SK-N-SH (cell line): ENCODE measurements around the gene DPP10. TPM values are rescaled to one million over a fixed set of nuclear protein-coding genes. Genes with fewer than 3 reads are reported as not detected.

ENCODE experiments used
- CTCF ChIA-PET: fragments of 300-600, 350-600 bp; formaldehyde crosslinking; extraction: SDS; loops from one replicate; lab custom pipeline; 2021; lab: Yijun Ruan, JAX
- POLR2A ChIA-PET: fragments of 350-600 bp; sonication (Branson Sonifier 250); formaldehyde crosslinking; extraction: SDS; loops from one replicate; lab custom pipeline; 2020; ENCODE audit warnings: antibody characterized with exemption, inconsistent platforms; lab: Yijun Ruan, JAX
- DNase-seq: peaks from one replicate; pipeline ENCODE4 v3.0.0; 2012
- H2AFZ ChIP-seq: fragments of 200-600 bp; sonication (generic); 2 replicates; pipeline ENCODE4 v1.8.1; 2016; ENCODE audit warnings: antibody characterized with exemption, mild to moderate bottlenecking, low read depth
- H3F3A ChIP-seq: fragments of 200-600 bp; sonication (generic); replicated peaks from 2 replicates; pipeline ENCODE3; 2016; ENCODE audit warnings: antibody characterized with exemption, mild to moderate bottlenecking; ENCODE audit not compliant: insufficient read depth
- H3K27ac ChIP-seq, 2 experiments: fragments of 200-500 bp in 1 of 2; fragments of 200-600 bp in 1 of 2; sonication (Bioruptor generic) in 1 of 2; sonication (generic), shearing (Covaris generic) in 1 of 2; 2 replicates each; pipeline versions ENCODE4 v1.5.1 to v1.6.1; 2014 to 2016; ENCODE audit warnings: low read depth in 2 of 2, inconsistent platforms in 1 of 2, low read length in 1 of 2, mild to moderate bottlenecking in 1 of 2, mixed read lengths in 1 of 2
- H3K27me3 ChIP-seq: fragments of 200-600 bp; sonication (generic), shearing (Covaris generic); 2 replicates; pipeline ENCODE4 v1.6.1; 2016; ENCODE audit warnings: mixed run types; ENCODE audit not compliant: insufficient read depth
- H3K36me3 ChIP-seq, 2 experiments: fragments of 200-500 bp in 1 of 2; fragments of 200-600 bp in 1 of 2; sonication (Bioruptor generic) in 1 of 2; sonication (generic) in 1 of 2; replicated peaks in 1 of 2; 2 replicates each; pipeline versions ENCODE3 to v1.5.1; 2014 to 2016; ENCODE audit warnings: low read length in 1 of 2, mild to moderate bottlenecking in 1 of 2; ENCODE audit not compliant: insufficient read depth in 2 of 2, control insufficient read depth in 1 of 2
- H3K4me1 ChIP-seq, 2 experiments: fragments of 200-500 bp in 1 of 2; fragments of 200-600 bp in 1 of 2; sonication (Bioruptor generic) in 1 of 2; sonication (generic), shearing (Covaris generic) in 1 of 2; 2 replicates each; pipeline versions ENCODE4 v1.5.1 to v1.6.1; 2014 to 2016; ENCODE audit warnings: low read depth in 1 of 2, low read length in 1 of 2, mixed run types in 1 of 2; ENCODE audit not compliant: insufficient read depth in 2 of 2, control insufficient read depth in 1 of 2
- H3K4me2 ChIP-seq: fragments of 200-600 bp; sonication (generic), shearing (Covaris generic); 2 replicates; pipeline ENCODE4 v1.6.1; 2017; ENCODE audit warnings: mixed run types
- H3K4me3 ChIP-seq, 2 experiments: fragments of 200-500 bp in 1 of 2; fragments of 200-600 bp in 1 of 2; sonication (Bioruptor generic) in 1 of 2; sonication (generic), shearing (Covaris generic) in 1 of 2; 2 replicates each; pipeline versions ENCODE4 v1.5.1 to v1.8.1; 2014 to 2016; ENCODE audit warnings: low read depth in 2 of 2, inconsistent platforms in 1 of 2, low read length in 1 of 2, mild to moderate bottlenecking in 1 of 2, mixed read lengths in 1 of 2, moderate library complexity in 1 of 2
- H3K79me2 ChIP-seq: fragments of 200-600 bp; sonication (generic); 2 replicates; pipeline ENCODE4 v1.8.1; 2017; ENCODE audit warnings: mild to moderate bottlenecking; ENCODE audit not compliant: insufficient read depth
- H3K9ac ChIP-seq: fragments of 200-600 bp; sonication (generic); 2 replicates; pipeline ENCODE4 v1.6.1; 2017; ENCODE audit warnings: mixed run types
- H3K9me2 ChIP-seq: fragments of 200-600 bp; sonication (generic); 2 replicates; pipeline ENCODE4 v1.6.1; 2017; ENCODE audit warnings: mixed run types
- H3K9me3 ChIP-seq: fragments of 200-600 bp; sonication (generic); 2 replicates; pipeline ENCODE4 v1.6.1; 2017; ENCODE audit warnings: mixed run types, mild to moderate bottlenecking, moderate library complexity
- H4K20me1 ChIP-seq: fragments of 200-600 bp; sonication (generic); 2 replicates; pipeline ENCODE4 v1.6.1; 2017; ENCODE audit warnings: mild to moderate bottlenecking, mixed run types; ENCODE audit not compliant: insufficient read depth
- CTCF ChIP-seq: fragments of 200-600 bp; sonication (generic); IDR thresholded peaks from 2 replicates; pipeline ENCODE4 v1.6.1; 2017; ENCODE audit warnings: antibody characterized with exemption, mild to moderate bottlenecking, moderate library complexity
- EZH2phosphoT487 ChIP-seq: fragments of 200-600 bp; sonication (generic); IDR thresholded peaks from 2 replicates; pipeline ENCODE4 v1.6.1; 2017; ENCODE audit warnings: low read depth, mixed run types, mild to moderate bottlenecking, antibody characterized with exemption, moderate library complexity, borderline replicate concordance
- FOXJ3 ChIP-seq: sonication (generic); formaldehyde crosslinking; IDR thresholded peaks from 2 replicates; pipeline ENCODE4 v1.5.1; 2020; ENCODE audit warnings: mild to moderate bottlenecking, missing genetic modification reagents
- GATA2 ChIP-seq: sonication (generic); formaldehyde crosslinking; IDR thresholded peaks from 2 replicates; pipeline ENCODE4 v1.5.0; 2020; ENCODE audit warnings: mild to moderate bottlenecking, missing genetic modification reagents
- MAX ChIP-seq: IDR thresholded peaks from 2 replicates; pipeline ENCODE4 v1.4.0; 2012; ENCODE audit warnings: low read depth
- MEF2A ChIP-seq: IDR thresholded peaks from 2 replicates; pipeline ENCODE4 v1.4.0; 2012; ENCODE audit warnings: low read depth, borderline replicate concordance
- NFIC ChIP-seq: IDR thresholded peaks from 2 replicates; pipeline ENCODE4 v1.4.0; 2012; ENCODE audit warnings: borderline replicate concordance
- RCOR1 ChIP-seq: fragments of 150-350 bp; IDR thresholded peaks from 2 replicates; pipeline ENCODE4 v1.6.1; 2017; ENCODE audit warnings: antibody characterized with exemption, low read length
- REST ChIP-seq: IDR thresholded peaks from 2 replicates; pipeline ENCODE4 v1.6.1; 2012; ENCODE audit warnings: mild to moderate bottlenecking, low read depth, low read length, moderate library complexity
- SIN3A ChIP-seq: IDR thresholded peaks from 2 replicates; pipeline ENCODE4 v1.6.1; 2012; ENCODE audit warnings: low read depth, mild to moderate bottlenecking, low read length, moderate library complexity, borderline replicate concordance
- TAF1 ChIP-seq: IDR thresholded peaks from 2 replicates; pipeline ENCODE4 v1.6.1; 2012; ENCODE audit warnings: low read depth, mild to moderate bottlenecking, low read length, moderate library complexity, borderline replicate concordance
- USF1 ChIP-seq: IDR thresholded peaks from 2 replicates; pipeline ENCODE4 v1.4.0; 2012; ENCODE audit warnings: low read depth, borderline replicate concordance
- YY1 ChIP-seq: IDR thresholded peaks from 2 replicates; pipeline ENCODE4 v1.4.0; 2012; ENCODE audit warnings: low read depth, mild to moderate bottlenecking
- WGBS: methylation state at CpG from one replicate; pipeline ENCODE4 v1.1.6; 2017; ENCODE audit warnings: low lambda C conversion rate; 5-methylcytosine and 5-hydroxymethylcytosine counted together
- polyA plus RNA-seq, 3 experiments: library from polyadenylated mRNA; depleted of rRNA; stranded (reverse); fragments of >200 nt; gene quantifications; 2 replicates each; pipeline ENCODE4 v1.2.3, GENCODE V29; 2012
- TF ChIP-seq, protein P1 (sequence below): fragments of 150-350 bp; IDR thresholded peaks from 2 replicates; pipeline ENCODE4 v1.6.1; 2017; ENCODE audit warnings: antibody characterized with exemption, low read length, low read depth, borderline replicate concordance
- TF ChIP-seq, protein P2 (sequence below): fragments of 150-350 bp; IDR thresholded peaks from 2 replicates; pipeline ENCODE4 v1.6.1; 2016; ENCODE audit warnings: mild to moderate bottlenecking, low read depth, low read length

DPP10 gene
- polyA plus RNA-seq, 1 of the 3 experiments (the other 2 are of a cell fraction): not detected

DNA sequence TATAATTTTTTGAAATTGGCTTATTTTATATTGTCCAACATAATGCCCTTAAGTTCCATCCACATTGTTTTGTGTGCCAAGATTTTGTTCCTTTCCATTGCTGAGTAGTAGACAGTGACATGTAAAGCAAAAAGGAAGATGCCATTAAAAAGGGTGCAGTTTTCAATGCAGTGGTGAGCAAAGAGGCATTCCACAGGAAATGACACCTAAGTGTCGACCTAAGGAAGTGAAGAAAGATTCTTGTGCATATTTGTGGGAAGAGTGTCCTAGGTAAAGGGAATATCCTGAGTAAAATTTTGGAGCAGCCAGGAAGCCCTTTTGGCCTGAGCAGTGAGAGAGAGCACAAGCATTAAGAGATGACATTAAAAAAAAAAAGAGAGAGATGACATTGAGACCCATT is 1099.9 kb downstream of the DPP10 start:
- Histone ChIP-seq H3K79me2 (no peaks in the 10 kb centered on the region), H3K4me3 (no peak overlapping the region), H3K36me3 (no peaks in the 10 kb centered on the region), H3K9me3 (no peaks in the 10 kb centered on the region), H3F3A (no peaks in the 10 kb centered on the region), H4K20me1 (no peaks in the 10 kb centered on the region), H3K9me2 (no peaks in the 10 kb centered on the region), H3K9ac (no peak overlapping the region), H3K4me2 (no peak overlapping the region), H2AFZ (no peak overlapping the region), H3K4me1 (no peaks in the 10 kb centered on the region), H3K27me3 (no peaks in the 10 kb centered on the region), H3K27ac (no peak overlapping the region)
- ChIA-PET POLR2A (no interaction called here), CTCF (no interaction called here)
- no peak for DNase-seq
- WGBS: 17% methylated on average over 1 of the region's 1 CpG
- TF ChIP-seq SIN3A (no peak), GATA2 (CRISPR knock-in tag) (no peak), CTCF (no peak), NFIC (no peak), REST (no peak), RCOR1 (no peak), FOXJ3 (CRISPR knock-in tag) (no peak), TAF1 (no peak), USF1 (no peak)
- TF ChIP-seq, protein P1, sequence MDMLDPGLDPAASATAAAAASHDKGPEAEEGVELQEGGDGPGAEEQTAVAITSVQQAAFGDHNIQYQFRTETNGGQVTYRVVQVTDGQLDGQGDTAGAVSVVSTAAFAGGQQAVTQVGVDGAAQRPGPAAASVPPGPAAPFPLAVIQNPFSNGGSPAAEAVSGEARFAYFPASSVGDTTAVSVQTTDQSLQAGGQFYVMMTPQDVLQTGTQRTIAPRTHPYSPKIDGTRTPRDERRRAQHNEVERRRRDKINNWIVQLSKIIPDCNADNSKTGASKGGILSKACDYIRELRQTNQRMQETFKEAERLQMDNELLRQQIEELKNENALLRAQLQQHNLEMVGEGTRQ: no peak

DNA sequence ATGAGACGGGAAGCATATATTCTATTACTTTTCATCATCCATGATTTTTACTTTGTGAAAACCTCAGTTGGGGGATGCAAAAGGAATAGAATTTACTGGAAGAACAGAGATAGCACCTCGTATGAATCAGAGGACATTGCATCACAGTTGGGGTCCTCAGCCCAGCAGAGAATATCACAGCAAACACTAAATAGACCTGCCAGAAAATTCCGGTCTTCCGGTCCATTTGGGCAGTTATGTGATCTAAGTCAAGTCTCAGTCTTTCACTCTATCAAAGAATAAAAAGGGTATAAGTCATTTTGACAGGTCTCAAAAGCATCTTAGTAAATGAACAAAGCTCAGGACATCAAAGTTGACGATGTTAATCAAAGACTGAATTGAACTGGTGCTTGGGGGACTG is 1100.6 kb downstream of the DPP10 start:
- 40% methylated on average over 5 of the region's 5 CpGs for WGBS
- POLR2A ChIA-PET: no interaction called here
- H3K4me3 ChIP-seq: no peak overlapping the region

More for the DNA sequence above, 1100.6 kb downstream of the DPP10 start:
- no peak overlapping the region for H3K9ac ChIP-seq
- no peak overlapping the region for H3K4me2 ChIP-seq
- no peak overlapping the region for H3K27ac ChIP-seq
- H4K20me1 ChIP-seq: no peaks in the 10 kb centered on the region
- no peaks in the 10 kb centered on the region for H3K27me3 ChIP-seq
- CTCF ChIA-PET: no interaction called here
- no peaks in the 10 kb centered on the region for H3K4me1 ChIP-seq
- no peaks in the 10 kb centered on the region for H3F3A ChIP-seq
- no peak for TF ChIP-seq EZH2phosphoT487
- TF ChIP-seq MAX: no peak
- no peak for TF ChIP-seq YY1
- TF ChIP-seq, protein P2, sequence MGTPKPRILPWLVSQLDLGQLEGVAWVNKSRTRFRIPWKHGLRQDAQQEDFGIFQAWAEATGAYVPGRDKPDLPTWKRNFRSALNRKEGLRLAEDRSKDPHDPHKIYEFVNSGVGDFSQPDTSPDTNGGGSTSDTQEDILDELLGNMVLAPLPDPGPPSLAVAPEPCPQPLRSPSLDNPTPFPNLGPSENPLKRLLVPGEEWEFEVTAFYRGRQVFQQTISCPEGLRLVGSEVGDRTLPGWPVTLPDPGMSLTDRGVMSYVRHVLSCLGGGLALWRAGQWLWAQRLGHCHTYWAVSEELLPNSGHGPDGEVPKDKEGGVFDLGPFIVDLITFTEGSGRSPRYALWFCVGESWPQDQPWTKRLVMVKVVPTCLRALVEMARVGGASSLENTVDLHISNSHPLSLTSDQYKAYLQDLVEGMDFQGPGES: no peak
- no peak for TF ChIP-seq MEF2A
- no peaks in the 10 kb centered on the region for H3K9me3 ChIP-seq
- no peaks in the 10 kb centered on the region for H3K36me3 ChIP-seq
- no peaks in the 10 kb centered on the region for H3K79me2 ChIP-seq
- H3K9me2 ChIP-seq: no peaks in the 10 kb centered on the region
- H2AFZ ChIP-seq: no peak overlapping the region
- DNase-seq: no peak
